ENCODE results near the gene KDM8.

DNA sequence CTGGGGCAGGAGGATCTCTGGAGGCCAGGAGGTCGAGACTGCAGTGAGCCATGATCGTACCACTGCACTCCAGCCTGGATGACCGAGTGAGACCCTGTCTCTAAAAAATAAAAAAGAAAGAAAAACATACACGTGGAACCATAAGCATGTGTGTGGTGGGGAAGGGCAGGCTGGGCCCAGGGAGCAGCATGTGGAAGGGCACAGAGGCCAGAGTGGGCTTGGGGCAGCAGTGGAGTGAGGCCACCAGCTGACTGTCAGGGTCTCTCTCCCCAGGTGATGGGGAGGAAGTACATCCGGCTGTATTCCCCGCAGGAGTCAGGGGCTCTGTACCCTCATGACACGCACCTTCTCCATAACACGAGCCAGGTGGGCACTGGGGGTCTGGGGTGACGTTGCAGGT is 16.8 kb downstream of the KDM8 start:
- TF ChIP-seq, protein P1, sequence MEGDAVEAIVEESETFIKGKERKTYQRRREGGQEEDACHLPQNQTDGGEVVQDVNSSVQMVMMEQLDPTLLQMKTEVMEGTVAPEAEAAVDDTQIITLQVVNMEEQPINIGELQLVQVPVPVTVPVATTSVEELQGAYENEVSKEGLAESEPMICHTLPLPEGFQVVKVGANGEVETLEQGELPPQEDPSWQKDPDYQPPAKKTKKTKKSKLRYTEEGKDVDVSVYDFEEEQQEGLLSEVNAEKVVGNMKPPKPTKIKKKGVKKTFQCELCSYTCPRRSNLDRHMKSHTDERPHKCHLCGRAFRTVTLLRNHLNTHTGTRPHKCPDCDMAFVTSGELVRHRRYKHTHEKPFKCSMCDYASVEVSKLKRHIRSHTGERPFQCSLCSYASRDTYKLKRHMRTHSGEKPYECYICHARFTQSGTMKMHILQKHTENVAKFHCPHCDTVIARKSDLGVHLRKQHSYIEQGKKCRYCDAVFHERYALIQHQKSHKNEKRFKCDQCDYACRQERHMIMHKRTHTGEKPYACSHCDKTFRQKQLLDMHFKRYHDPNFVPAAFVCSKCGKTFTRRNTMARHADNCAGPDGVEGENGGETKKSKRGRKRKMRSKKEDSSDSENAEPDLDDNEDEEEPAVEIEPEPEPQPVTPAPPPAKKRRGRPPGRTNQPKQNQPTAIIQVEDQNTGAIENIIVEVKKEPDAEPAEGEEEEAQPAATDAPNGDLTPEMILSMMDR (IDR thresholded peaks at IDR 0.05; ENCODE audit: low read length): no peak
- TF ChIP-seq EZH2 (optimal IDR thresholded peaks at IDR 0.05; ENCODE audit: low read depth, low read length): no peak
- TF ChIP-seq EZH2phosphoT487 (IDR thresholded peaks at IDR 0.05; ENCODE audit: low read length): no peak
